PC-3 (cell line): ENCODE data around the gene PLPP1. TPM values are rescaled to one million over a fixed set of nuclear protein-coding genes. Genes with fewer than 3 reads are reported as not detected.

Experiments used
- ATAC-seq: fragments of 200-7000 bp; cut with Tn5 transposase; 2 replicates; pipeline ENCODE4 v1.9.1; 2020; ENCODE audit warnings: mild to moderate bottlenecking, moderate library complexity
- BruUV-seq: library from RNA; stranded (reverse); fragments of 400-500 nt; replicated peaks from 2 replicates; lab custom pipeline; 2021; lab: Mats Ljungman, UMichigan
- CTCF ChIA-PET: fragments of 300-600 bp; sonication (Branson Sonifier 250); formaldehyde crosslinking; loops from one replicate; lab custom pipeline; 2022; ENCODE audit warnings: antibody characterized with exemption; lab: Charles Lee
- POLR2A ChIA-PET: fragments of 300-600 bp; sonication (Branson Sonifier 250); formaldehyde crosslinking; loops from one replicate; lab custom pipeline; 2022; ENCODE audit warnings: antibody characterized with exemption; ENCODE audit not compliant: unreplicated experiment; lab: Charles Lee
- DNase-seq: peaks from one replicate; pipeline ENCODE4 v3.0.0-alpha.2; 2015
- H2AFZ ChIP-seq: fragments of 300-600 bp; sonication (generic); 2 replicates; pipeline ENCODE4 v1.6.0; 2016; ENCODE audit warnings: antibody characterized with exemption, low read length
- H3F3A ChIP-seq: fragments of 300-600 bp; sonication (generic); one replicate; pipeline ENCODE4 v1.6.0; 2017; ENCODE audit warnings: antibody characterized with exemption, low read length, control low read depth, mild to moderate bottlenecking; ENCODE audit not compliant: unreplicated experiment
- H3K27ac ChIP-seq: fragments of 300-600 bp; sonication (generic); 2 replicates; pipeline ENCODE4 v1.5.1; 2016; ENCODE audit warnings: mild to moderate bottlenecking, low read length
- H3K27me3 ChIP-seq: fragments of 300-600 bp; sonication (generic); 2 replicates; pipeline ENCODE4 v1.6.1; 2016; ENCODE audit warnings: low read length, mixed read lengths
- H3K36me3 ChIP-seq: fragments of 300-600 bp; sonication (generic); 2 replicates; pipeline ENCODE4 v1.6.1; 2016; ENCODE audit warnings: low read depth, mixed run types, low read length, mixed read lengths
- H3K4me1 ChIP-seq: fragments of 300-600 bp; sonication (generic); 2 replicates; pipeline ENCODE4 v1.5.1; 2016; ENCODE audit warnings: low read length; ENCODE audit not compliant: insufficient read depth
- H3K4me2 ChIP-seq: fragments of 300-600 bp; sonication (generic); 2 replicates; pipeline ENCODE4 v1.6.0; 2016; ENCODE audit warnings: low read length
- H3K4me3 ChIP-seq: fragments of 300-600 bp; sonication (generic); 2 replicates; pipeline ENCODE4 v1.5.1; 2016; ENCODE audit warnings: mild to moderate bottlenecking, low read length, mixed read lengths
- H3K79me2 ChIP-seq: fragments of 300-600 bp; sonication (generic); 2 replicates; pipeline ENCODE4 v1.6.1; 2017; ENCODE audit warnings: low read length, mixed read lengths
- H3K9ac ChIP-seq: fragments of 300-600 bp; sonication (generic); 2 replicates; pipeline ENCODE4 v1.6.0; 2016; ENCODE audit warnings: mild to moderate bottlenecking, low read length
- H3K9me2 ChIP-seq: fragments of 300-600 bp; sonication (generic); replicated peaks from 2 replicates; pipeline ENCODE4 v1.6.1; 2016; ENCODE audit warnings: mixed run types, low read length, mixed read lengths
- H3K9me3 ChIP-seq: fragments of 300-600 bp; sonication (generic); 2 replicates; pipeline ENCODE4 v1.6.1; 2016; ENCODE audit warnings: low read length, mixed read lengths
- H4K20me1 ChIP-seq: fragments of 300-600 bp; sonication (generic); 2 replicates; pipeline ENCODE4 v1.6.1; 2016; ENCODE audit warnings: low read length, mixed read lengths
- EZH2 ChIP-seq: fragments of 300-600 bp; sonication (generic); IDR thresholded peaks from one replicate; pipeline ENCODE4 v1.6.1; 2017; ENCODE audit warnings: antibody characterized with exemption, mild to moderate bottlenecking, low read length; ENCODE audit not compliant: unreplicated experiment
- EZH2phosphoT487 ChIP-seq: fragments of 300-600 bp; sonication (generic); IDR thresholded peaks from 2 replicates; pipeline ENCODE4 v1.6.1; 2018; ENCODE audit warnings: mild to moderate bottlenecking, antibody characterized with exemption, low read length, borderline replicate concordance
- intact Hi-C: fragments of 100-400 bp; cut with micrococcal nuclease; formaldehyde crosslinking; loops from 2 replicates; pipeline ENCODE4 v1.9.0; 2023
- total RNA-seq: library from RNA; depleted of rRNA; stranded (reverse); fragments of >200 nt; gene quantifications from 2 replicates; pipeline ENCODE4 v1.2.3, GENCODE V29; 2014
- TF ChIP-seq, protein P1 (sequence below): fragments of 300-600 bp; sonication (generic); conservative IDR thresholded peaks from 2 replicates; pipeline ENCODE4 v1.5.1; 2017; ENCODE audit warnings: antibody characterized with exemption, low read depth, mild to moderate bottlenecking, low read length

Gene PLPP1
- total RNA-seq, 1 experiment from 2014 or later, result 16.2 TPM

DNA sequence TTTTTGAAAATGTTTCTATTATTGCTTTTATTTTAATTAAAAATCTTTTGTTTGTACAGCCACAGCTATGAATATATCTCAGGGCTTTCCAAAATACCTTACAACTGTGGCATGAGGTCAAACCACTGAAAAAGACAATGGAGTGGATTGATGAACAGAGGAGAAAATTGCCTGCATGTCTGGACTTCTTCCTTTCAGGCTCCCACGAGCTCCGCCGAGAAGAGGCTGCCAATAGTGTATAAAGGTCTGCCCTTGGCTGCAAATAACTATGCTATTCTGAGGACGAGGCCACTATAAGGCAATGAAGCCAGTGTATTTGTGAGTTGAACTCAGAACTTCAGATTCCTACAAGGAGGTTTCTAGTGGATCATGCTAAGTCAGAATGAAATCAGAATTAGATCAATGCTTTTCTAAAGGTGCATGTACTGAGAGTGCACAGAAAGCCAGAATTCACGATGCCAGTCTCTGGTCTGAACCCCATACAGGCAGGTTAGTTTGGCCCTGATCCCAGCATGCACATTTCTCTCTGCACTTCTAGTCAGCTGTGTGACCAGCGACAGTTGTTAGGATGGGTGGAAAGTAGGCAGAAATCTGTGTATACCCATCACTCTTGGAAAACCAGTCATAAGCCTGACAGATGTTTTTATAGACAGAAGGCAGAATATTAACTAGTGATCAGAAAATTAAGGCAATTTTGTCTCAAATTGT, 42.7 kb upstream of the PLPP1 start:
- intact Hi-C loops, result no loop called here
- Histone ChIP-seq H3K36me3 (no peaks in the 10 kb centered on the region), H3K4me1 (no peaks in the 10 kb centered on the region), H3K27ac (no peak overlapping the region), H3K4me3 (no peak overlapping the region), H3K4me2 (no peak overlapping the region), H3F3A (no peaks in the 10 kb centered on the region), H3K79me2 (no peaks in the 10 kb centered on the region), H3K9me3 (no peaks in the 10 kb centered on the region), H3K27me3 (no peaks in the 10 kb centered on the region), H2AFZ (no peak overlapping the region), H3K9ac (no peak overlapping the region), H4K20me1 (no peaks in the 10 kb centered on the region), H3K9me2 (no peaks in the 10 kb centered on the region)
- ATAC-seq (no peak), DNase-seq (no peak)
- BruUV-seq, result no TSS peak
- POLR2A ChIA-PET, result no interaction called here
- CTCF ChIA-PET, result no interaction called here
- no peak for TF ChIP-seq EZH2
- TF ChIP-seq, protein P1, sequence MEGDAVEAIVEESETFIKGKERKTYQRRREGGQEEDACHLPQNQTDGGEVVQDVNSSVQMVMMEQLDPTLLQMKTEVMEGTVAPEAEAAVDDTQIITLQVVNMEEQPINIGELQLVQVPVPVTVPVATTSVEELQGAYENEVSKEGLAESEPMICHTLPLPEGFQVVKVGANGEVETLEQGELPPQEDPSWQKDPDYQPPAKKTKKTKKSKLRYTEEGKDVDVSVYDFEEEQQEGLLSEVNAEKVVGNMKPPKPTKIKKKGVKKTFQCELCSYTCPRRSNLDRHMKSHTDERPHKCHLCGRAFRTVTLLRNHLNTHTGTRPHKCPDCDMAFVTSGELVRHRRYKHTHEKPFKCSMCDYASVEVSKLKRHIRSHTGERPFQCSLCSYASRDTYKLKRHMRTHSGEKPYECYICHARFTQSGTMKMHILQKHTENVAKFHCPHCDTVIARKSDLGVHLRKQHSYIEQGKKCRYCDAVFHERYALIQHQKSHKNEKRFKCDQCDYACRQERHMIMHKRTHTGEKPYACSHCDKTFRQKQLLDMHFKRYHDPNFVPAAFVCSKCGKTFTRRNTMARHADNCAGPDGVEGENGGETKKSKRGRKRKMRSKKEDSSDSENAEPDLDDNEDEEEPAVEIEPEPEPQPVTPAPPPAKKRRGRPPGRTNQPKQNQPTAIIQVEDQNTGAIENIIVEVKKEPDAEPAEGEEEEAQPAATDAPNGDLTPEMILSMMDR, result no peak
- no peak for TF ChIP-seq EZH2phosphoT487

DNA sequence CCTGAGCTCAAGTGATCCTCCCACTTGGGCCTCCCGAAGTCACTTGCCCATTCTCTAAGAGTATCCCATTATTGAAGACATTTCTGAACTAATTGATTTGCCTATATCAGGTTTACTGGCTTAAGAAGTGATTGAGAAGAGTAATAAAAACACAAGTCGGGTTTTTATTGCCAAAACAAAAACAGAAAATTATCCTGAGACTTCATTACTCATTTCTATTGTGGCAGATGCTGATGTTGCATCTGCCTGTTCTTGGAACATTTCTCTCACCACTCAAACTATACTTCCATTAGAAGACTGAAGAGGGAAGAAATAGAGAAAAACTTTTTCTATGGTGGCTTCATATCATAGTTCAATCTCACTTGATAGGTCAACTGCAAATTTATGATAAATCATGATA, 41.9 kb upstream of the PLPP1 start:
- Histone ChIP-seq H4K20me1 (no peaks in the 10 kb centered on the region), H3K36me3 (no peaks in the 10 kb centered on the region), H3K4me2 (no peak overlapping the region), H2AFZ (no peak overlapping the region), H3K9me3 (no peaks in the 10 kb centered on the region), H3K4me3 (no peak overlapping the region), H3K27me3 (no peaks in the 10 kb centered on the region), H3K79me2 (no peaks in the 10 kb centered on the region), H3K27ac (no peak overlapping the region), H3K9me2 (no peaks in the 10 kb centered on the region), H3K4me1 (no peaks in the 10 kb centered on the region), H3K9ac (no peak overlapping the region), H3F3A (no peaks in the 10 kb centered on the region)
- POLR2A ChIA-PET, result no interaction called here
- no peak for ATAC-seq
- TF ChIP-seq EZH2, result no peak
- TF ChIP-seq, protein P1, result no peak
- TF ChIP-seq EZH2phosphoT487, result no peak
- no TSS peak for BruUV-seq
- no peak for DNase-seq
- intact Hi-C loops, result no loop called here
- CTCF ChIA-PET, result no interaction called here

DNA sequence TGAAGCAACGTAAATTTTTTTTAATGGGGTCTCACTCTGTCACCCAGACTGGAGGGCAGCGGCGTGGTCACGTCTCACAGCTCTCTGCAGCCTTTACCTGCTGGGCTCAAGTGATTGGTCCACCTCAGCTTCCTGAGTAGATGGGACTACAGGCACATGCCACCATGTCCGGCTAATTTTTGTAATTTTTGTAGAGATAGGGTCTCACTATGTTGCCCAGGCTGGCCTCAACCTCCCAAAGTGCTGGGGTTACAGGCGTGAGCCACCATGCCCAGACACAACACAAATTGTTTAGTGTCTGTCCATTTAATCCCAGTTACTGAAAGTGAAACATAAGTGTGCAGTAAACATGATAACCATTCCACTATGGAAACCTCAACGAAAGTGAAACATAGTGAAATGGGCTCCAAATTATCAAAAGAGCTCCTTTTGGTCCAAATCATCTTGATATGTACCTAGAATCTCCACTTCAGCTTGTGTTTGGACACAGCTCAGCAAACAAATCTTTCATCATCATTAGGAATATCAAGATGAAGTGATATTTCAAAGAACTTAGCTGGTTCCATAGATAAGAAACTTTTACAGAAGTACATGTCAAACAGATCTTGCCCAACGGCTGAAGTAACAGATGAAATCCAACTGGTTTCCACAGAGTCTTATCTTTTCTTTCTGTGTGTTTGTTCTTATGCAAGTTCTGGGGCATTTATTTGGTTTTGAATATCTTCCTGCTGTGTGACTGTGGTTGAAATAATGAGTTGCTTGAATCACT, 41.2 kb upstream of the PLPP1 start:
- Histone ChIP-seq H3K27ac (no peak overlapping the region), H3K36me3 (no peaks in the 10 kb centered on the region), H3K4me1 (no peaks in the 10 kb centered on the region), H4K20me1 (no peaks in the 10 kb centered on the region), H3K9me3 (no peaks in the 10 kb centered on the region), H3K9ac (no peak overlapping the region), H3F3A (no peaks in the 10 kb centered on the region), H3K27me3 (no peaks in the 10 kb centered on the region), H3K79me2 (no peaks in the 10 kb centered on the region), H3K4me2 (no peak overlapping the region), H3K4me3 (no peak overlapping the region), H2AFZ (no peak overlapping the region), H3K9me2 (no peaks in the 10 kb centered on the region)
- no TSS peak for BruUV-seq
- intact Hi-C loops, result no loop called here
- TF ChIP-seq EZH2phosphoT487, result no peak
- TF ChIP-seq, protein P1, result no peak
- DNase-seq (no peak), ATAC-seq (no peak)
- ChIA-PET POLR2A (no interaction called here), CTCF (no interaction called here)
